ENCODE data around the gene RGR. TPM values are rescaled to one million over a fixed set of nuclear protein-coding genes. Genes with fewer than 3 reads are reported as not detected.

Gene RGR
- total RNA-seq, 4 donors from 2014 or later, result 0.33 to 2.5 (median 1.4) TPM; not detected in 1

- DNase-seq (ENCODE audit: extremely low spot score), result no peak
- no peaks in the 10 kb centered on the region for H3K9me3 ChIP-seq
- TF ChIP-seq EP300 (IDR thresholded peaks at IDR 0.05), result no peak
- TF ChIP-seq POLR2A (IDR thresholded peaks at IDR 0.05; ENCODE audit: low read depth), result no peak
- TF ChIP-seq CTCF (IDR thresholded peaks at IDR 0.05), result no peak
- TF ChIP-seq POLR2AphosphoS5 (IDR thresholded peaks at IDR 0.05), result no peak
- H3K4me1 ChIP-seq, result no peaks in the 10 kb centered on the region
- no peak within 1 kb of the TSS for H3K27ac ChIP-seq (replicated peaks in 1 of 4)
- no peaks in the 10 kb centered on the region for H3K36me3 ChIP-seq
- 67% methylated on average over 6 of the region's 6 CpGs for WGBS
- no peak within 1 kb of the TSS for H3K4me3 ChIP-seq
- H3K27me3 ChIP-seq, result peaks cover 0 to 21% (median 0%) of the 10 kb centered on the region in 4 donors
- intact Hi-C loops (cut with DNase I), result no loop called here
These were observed 19.3 kb upstream of the RGR start, which contains the start of gene LRIT2 for GRCh38 chr10:84225427-84226173. Gene LRIT2 (minus strand): TSS chr10:84225544. CDS start chr10:84225520, 24 bp downstream.

- Histone ChIP-seq H3K36me3 (no peaks in the 10 kb centered on the region), H3K9me3 (no peaks in the 10 kb centered on the region), H3K4me1 (no peaks in the 10 kb centered on the region), H3K4me3 (no peak overlapping the region), H3K27ac (replicated peaks in 1 of 4) (no peak overlapping the region), H3K27me3 (peaks cover 0 to 21% (median 0%) of the 10 kb centered on the region in 4 donors)
- intact Hi-C loops (cut with DNase I), result no loop called here
- WGBS, result 72% methylated on average over 3 of the region's 3 CpGs
- no peak for TF ChIP-seq EP300 (IDR thresholded peaks at IDR 0.05)
- TF ChIP-seq POLR2AphosphoS5 (IDR thresholded peaks at IDR 0.05), result no peak
- no peak for TF ChIP-seq POLR2A (IDR thresholded peaks at IDR 0.05; ENCODE audit: low read depth)
- no peak for TF ChIP-seq CTCF (IDR thresholded peaks at IDR 0.05)
- DNase-seq (ENCODE audit: extremely low spot score), result no peak
These were observed 18.2 kb upstream of the RGR start for GRCh38 chr10:84226616-84227015.

- no peaks in the 10 kb centered on the region for H3K9me3 ChIP-seq
- DNase-seq (ENCODE audit: extremely low spot score), result no peak
- H3K4me3 ChIP-seq, result no peak overlapping the region
- 71% methylated on average over 4 of the region's 4 CpGs for WGBS
- no peak for TF ChIP-seq POLR2AphosphoS5 (IDR thresholded peaks at IDR 0.05)
- peaks cover 0 to 18% (median 0%) of the 10 kb centered on the region in 4 donors for H3K27me3 ChIP-seq
- H3K36me3 ChIP-seq, result no peaks in the 10 kb centered on the region
- no peak overlapping the region for H3K27ac ChIP-seq (replicated peaks in 1 of 4)
- no peaks in the 10 kb centered on the region for H3K4me1 ChIP-seq
- intact Hi-C loops (cut with DNase I), result no loop called here
These were observed 17.0 kb upstream of the RGR start for GRCh38 chr10:84227810-84228209.

- Histone ChIP-seq H3K4me3 (no peak overlapping the region), H3K27me3 (peaks cover 0 to 17% (median 0%) of the 10 kb centered on the region in 4 donors), H3K27ac (replicated peaks in 1 of 4) (no peak overlapping the region), H3K9me3 (no peaks in the 10 kb centered on the region), H3K36me3 (no peaks in the 10 kb centered on the region), H3K4me1 (no peaks in the 10 kb centered on the region)
- WGBS, result 78% methylated on average over 1 of the region's 1 CpG
- DNase-seq (ENCODE audit: extremely low spot score), result no peak
- TF ChIP-seq POLR2A (IDR thresholded peaks at IDR 0.05; ENCODE audit: low read depth) (no peak), EP300 (IDR thresholded peaks at IDR 0.05) (no peak), POLR2AphosphoS5 (IDR thresholded peaks at IDR 0.05) (no peak), CTCF (IDR thresholded peaks at IDR 0.05) (no peak)
- intact Hi-C loops (cut with DNase I), result no loop called here
These were observed 14.5 kb upstream of the RGR start for GRCh38 chr10:84230359-84230758.

- no peaks in the 10 kb centered on the region for H3K4me1 ChIP-seq
- H3K27ac ChIP-seq (replicated peaks in 1 of 4), result no peak overlapping the region
- DNase-seq (ENCODE audit: extremely low spot score), result no peak
- H3K9me3 ChIP-seq, result no peaks in the 10 kb centered on the region
- WGBS, result 87% methylated on average over 7 of the region's 10 CpGs
- no peaks in the 10 kb centered on the region for H3K36me3 ChIP-seq
- peaks cover 0 to 35% (median 0%) of the 10 kb centered on the region in 4 donors for H3K27me3 ChIP-seq
- intact Hi-C loops (cut with DNase I), result no loop called here
- no peak overlapping the region for H3K4me3 ChIP-seq
- TF ChIP-seq POLR2A (IDR thresholded peaks at IDR 0.05; ENCODE audit: low read depth) (no peak), EP300 (IDR thresholded peaks at IDR 0.05) (no peak), CTCF (IDR thresholded peaks at IDR 0.05) (no peak), POLR2AphosphoS5 (IDR thresholded peaks at IDR 0.05) (no peak)
These were observed 12.5 kb upstream of the RGR start for GRCh38 chr10:84232376-84232775.

Measured in esophagus muscularis mucosa (tissue), 4 donors.